ENCODE data around the gene FOXN3. TPM values are rescaled to one million over a fixed set of nuclear protein-coding genes. Genes with fewer than 3 reads are reported as not detected.

The FOXN3 gene
- total RNA-seq, 1 donor from 2014 or later: 108 TPM

- H3K27ac Mint-ChIP-seq (ENCODE audit: unreplicated experiment): no peak overlapping the region
- H3K4me3 Mint-ChIP-seq (ENCODE audit: unreplicated experiment): no peak overlapping the region
- no peaks in the 10 kb centered on the region for H3K9me3 Mint-ChIP-seq (ENCODE audit: unreplicated experiment)
- peaks cover 25% of the 10 kb centered on the region for H3K4me1 Mint-ChIP-seq (ENCODE audit: unreplicated experiment)
- DNase-seq (ENCODE audit: low spot score): no peak
- H3K36me3 Mint-ChIP-seq (ENCODE audit: low read depth, unreplicated experiment): peaks cover 4% of the 10 kb centered on the region
- TF ChIP-seq CTCF (IDR thresholded peaks at IDR 0.05; ENCODE audit: unreplicated experiment): no peak
- H3K27me3 Mint-ChIP-seq (ENCODE audit: unreplicated experiment): peaks cover 2% of the 10 kb centered on the region
These were observed 28.9 kb downstream of the FOXN3 start for GRCh38 chr14:89387922-89388685.

GRCh38 chr14:89386212-89386886, 30.7 kb downstream of the FOXN3 start:
- DNase-seq (ENCODE audit: low spot score): no peak
- TF ChIP-seq CTCF (IDR thresholded peaks at IDR 0.05; ENCODE audit: unreplicated experiment): no peak
- no peak overlapping the region for H3K27ac Mint-ChIP-seq (ENCODE audit: unreplicated experiment)
- H3K4me1 Mint-ChIP-seq (ENCODE audit: unreplicated experiment): peaks cover 21% of the 10 kb centered on the region
- no peak overlapping the region for H3K4me3 Mint-ChIP-seq (ENCODE audit: unreplicated experiment)
- peaks cover 8% of the 10 kb centered on the region for H3K36me3 Mint-ChIP-seq (ENCODE audit: low read depth, unreplicated experiment)
- peaks cover 3% of the 10 kb centered on the region for H3K27me3 Mint-ChIP-seq (ENCODE audit: unreplicated experiment)
- H3K9me3 Mint-ChIP-seq (ENCODE audit: unreplicated experiment): no peaks in the 10 kb centered on the region

GRCh38 chr14:89384636-89385035, 32.4 kb downstream of the FOXN3 start:
- no peak for TF ChIP-seq CTCF (IDR thresholded peaks at IDR 0.05; ENCODE audit: unreplicated experiment)
- Mint-ChIP-seq H3K4me3 (ENCODE audit: unreplicated experiment) (no peak overlapping the region), H3K36me3 (ENCODE audit: low read depth, unreplicated experiment) (peaks cover 16% of the 10 kb centered on the region), H3K27me3 (ENCODE audit: unreplicated experiment) (peaks cover 3% of the 10 kb centered on the region), H3K9me3 (ENCODE audit: unreplicated experiment) (no peaks in the 10 kb centered on the region), H3K4me1 (ENCODE audit: unreplicated experiment) (peaks cover 14% of the 10 kb centered on the region), H3K27ac (ENCODE audit: unreplicated experiment) (no peak overlapping the region)
- no peak for DNase-seq (ENCODE audit: low spot score)

- TF ChIP-seq CTCF (IDR thresholded peaks at IDR 0.05; ENCODE audit: unreplicated experiment): no peak
- Mint-ChIP-seq H3K4me1 (ENCODE audit: unreplicated experiment) (peaks cover 9% of the 10 kb centered on the region), H3K27me3 (ENCODE audit: unreplicated experiment) (peaks cover 3% of the 10 kb centered on the region), H3K27ac (ENCODE audit: unreplicated experiment) (no peak overlapping the region), H3K4me3 (ENCODE audit: unreplicated experiment) (no peak overlapping the region), H3K36me3 (ENCODE audit: low read depth, unreplicated experiment) (peaks cover 16% of the 10 kb centered on the region), H3K9me3 (ENCODE audit: unreplicated experiment) (no peaks in the 10 kb centered on the region)
- DNase-seq (ENCODE audit: low spot score): no peak
These were observed 33.0 kb downstream of the FOXN3 start for GRCh38 chr14:89384023-89384422.

Measured in endothelial cell (in vitro differentiated cells).